Panc1 (cell line): ENCODE results near the gene PML. TPM values are rescaled to one million over a fixed set of nuclear protein-coding genes. Genes with fewer than 3 reads are reported as not detected.

Experiments used
- ATAC-seq: fragments of 200-7000 bp; cut with Tn5 transposase; 2 replicates; pipeline ENCODE4 v1.9.1; 2020; ENCODE audit warnings: mild to moderate bottlenecking, moderate library complexity
- BruUV-seq: library from RNA; stranded (reverse); fragments of 400-500 nt; replicated peaks from 2 replicates; lab custom pipeline; 2021; lab: Mats Ljungman, UMichigan
- CTCF ChIA-PET: fragments of 300-600 bp; sonication (Branson Sonifier 250); formaldehyde crosslinking; loops from one replicate; lab custom pipeline; 2022; ENCODE audit warnings: antibody characterized with exemption; lab: Charles Lee
- POLR2A ChIA-PET: fragments of 300-600 bp; sonication (Branson Sonifier 250); formaldehyde crosslinking; loops from one replicate; lab custom pipeline; 2022; ENCODE audit warnings: antibody characterized with exemption; lab: Charles Lee
- DNase-seq: peaks from one replicate; pipeline ENCODE4 v3.0.0-alpha.2; 2010; ENCODE audit warnings: low read depth, low spot score
- H3K27ac ChIP-seq: 2 replicates; pipeline ENCODE4 v1.5.1; 2011; ENCODE audit warnings: mild to moderate bottlenecking, low read length, inconsistent platforms
- H3K27me3 ChIP-seq: fragments of 200-500 bp; sonication (Bioruptor generic); 2 replicates; pipeline ENCODE4 v1.6.0; 2014; ENCODE audit warnings: low read length, inconsistent platforms; ENCODE audit not compliant: control insufficient read depth, insufficient read depth
- H3K36me3 ChIP-seq: fragments of 200-500 bp; sonication (Bioruptor generic); 2 replicates; pipeline ENCODE4 v1.5.1; 2014; ENCODE audit warnings: inconsistent platforms, mild to moderate bottlenecking, low read length, moderate library complexity; ENCODE audit not compliant: control insufficient read depth, insufficient read depth
- H3K4me1 ChIP-seq: 2 replicates; pipeline ENCODE4 v1.5.1; 2011; ENCODE audit warnings: inconsistent platforms, mild to moderate bottlenecking, low read length, moderate library complexity; ENCODE audit not compliant: control insufficient read depth, insufficient read depth
- H3K4me3 ChIP-seq, 2 experiments: 2 replicates each; pipeline ENCODE4 v1.5.1; 2011 to 2012; ENCODE audit warnings: low read depth in 2 of 2, low read length in 2 of 2, mild to moderate bottlenecking in 2 of 2, inconsistent platforms in 1 of 2, moderate library complexity in 1 of 2
- H3K9me3 ChIP-seq: fragments of 200-500 bp; sonication (Bioruptor generic); 2 replicates; pipeline ENCODE4 v1.5.1; 2014; ENCODE audit warnings: low read depth, mild to moderate bottlenecking, inconsistent platforms, low read length, moderate library complexity; ENCODE audit not compliant: control insufficient read depth, insufficient read depth
- CTCF ChIP-seq: fragments of 450-650 bp; IDR thresholded peaks from 2 replicates; pipeline ENCODE4 v1.5.1; 2017; ENCODE audit warnings: mild to moderate bottlenecking
- POLR2AphosphoS5 ChIP-seq: IDR thresholded peaks from 2 replicates; pipeline ENCODE4 v1.6.1; 2012; ENCODE audit warnings: mild to moderate bottlenecking, low read depth, low read length, moderate library complexity
- SIN3A ChIP-seq: IDR thresholded peaks from 2 replicates; pipeline ENCODE4 v1.6.1; 2012; ENCODE audit warnings: low read depth, mild to moderate bottlenecking, low read length, moderate library complexity, borderline replicate concordance; ENCODE audit not compliant: insufficient read depth
- TCF7L2 ChIP-seq: IDR thresholded peaks from 2 replicates; pipeline ENCODE4 v1.6.1; 2011; ENCODE audit warnings: mild to moderate bottlenecking, low read depth, low read length, inconsistent platforms
- in situ Hi-C: cut with HindIII; loops from 2 replicates; pipeline ENCODE4 v1.10.0; 2016; ENCODE audit warnings: low sequenced_read_pairs, low pct_unique_long_range_greater_than_20kb
- intact Hi-C: fragments of 100-400 bp; cut with micrococcal nuclease; formaldehyde crosslinking; loops from one replicate; pipeline ENCODE4 v1.10.0; 2022; ENCODE audit not compliant: unreplicated experiment
- total RNA-seq: library from RNA; stranded (reverse); gene quantifications from one replicate; pipeline ENCODE4 v1.2.1, GENCODE V29; 2021; ENCODE audit not compliant: unreplicated experiment
- TF ChIP-seq, protein P1 (sequence below), 2 experiments: IDR thresholded peaks; 2 replicates each; pipeline ENCODE4 v1.6.1; 2011 to 2012; ENCODE audit warnings: low read depth in 2 of 2, control low read depth in 1 of 2, low read length in 1 of 2, mild to moderate bottlenecking in 1 of 2, moderate library complexity in 1 of 2; ENCODE audit not compliant: insufficient read depth in 1 of 2

PML gene
- total RNA-seq, 1 experiment from 2014 or later = 52.2 TPM

DNA sequence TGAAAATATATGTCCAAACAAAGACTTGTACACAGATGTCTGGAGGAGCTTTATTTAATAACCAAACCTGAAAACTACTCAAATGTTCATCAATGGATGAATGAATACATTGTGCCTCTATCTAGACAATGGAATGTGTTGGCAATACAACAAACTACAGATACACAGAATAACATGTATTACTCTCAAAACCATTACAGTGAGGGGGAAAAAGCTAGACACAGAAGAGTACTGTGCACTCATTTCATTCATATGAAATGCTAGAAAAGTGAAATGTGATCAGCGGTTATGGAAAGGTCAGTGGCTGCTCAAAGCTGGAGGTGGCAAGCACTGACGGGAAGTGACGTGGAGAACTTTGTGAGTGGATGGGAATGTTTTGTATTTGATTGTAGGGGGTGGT, 15.6 kb upstream of the PML start:
- no peak for DNase-seq
- intact Hi-C loops = loop anchor here (10.0 kb wide), 1 partner anchor 336 kb away; no protein-coding TSS in a partner anchor
- Histone ChIP-seq H3K9me3 (no peaks in the 10 kb centered on the region), H3K36me3 (no peaks in the 10 kb centered on the region), H3K4me1 (peaks cover 10% of the 10 kb centered on the region; the same call in 1 of the 2 replicates), H3K27me3 (no peaks in the 10 kb centered on the region), H3K4me3 (no peak overlapping the region), H3K27ac (no peak overlapping the region)
- in situ Hi-C loops = no loop called here
- POLR2A ChIA-PET = no interaction called here
- BruUV-seq = no TSS peak
- CTCF ChIA-PET = interaction anchor here (0.6 kb wide), 1 partner anchor 70 kb away, joined by 4 read pairs; no protein-coding TSS in a partner anchor
- TF ChIP-seq SIN3A (no peak), CTCF (no peak), TCF7L2 (no peak), POLR2AphosphoS5 (no peak)
- TF ChIP-seq, protein P1, sequence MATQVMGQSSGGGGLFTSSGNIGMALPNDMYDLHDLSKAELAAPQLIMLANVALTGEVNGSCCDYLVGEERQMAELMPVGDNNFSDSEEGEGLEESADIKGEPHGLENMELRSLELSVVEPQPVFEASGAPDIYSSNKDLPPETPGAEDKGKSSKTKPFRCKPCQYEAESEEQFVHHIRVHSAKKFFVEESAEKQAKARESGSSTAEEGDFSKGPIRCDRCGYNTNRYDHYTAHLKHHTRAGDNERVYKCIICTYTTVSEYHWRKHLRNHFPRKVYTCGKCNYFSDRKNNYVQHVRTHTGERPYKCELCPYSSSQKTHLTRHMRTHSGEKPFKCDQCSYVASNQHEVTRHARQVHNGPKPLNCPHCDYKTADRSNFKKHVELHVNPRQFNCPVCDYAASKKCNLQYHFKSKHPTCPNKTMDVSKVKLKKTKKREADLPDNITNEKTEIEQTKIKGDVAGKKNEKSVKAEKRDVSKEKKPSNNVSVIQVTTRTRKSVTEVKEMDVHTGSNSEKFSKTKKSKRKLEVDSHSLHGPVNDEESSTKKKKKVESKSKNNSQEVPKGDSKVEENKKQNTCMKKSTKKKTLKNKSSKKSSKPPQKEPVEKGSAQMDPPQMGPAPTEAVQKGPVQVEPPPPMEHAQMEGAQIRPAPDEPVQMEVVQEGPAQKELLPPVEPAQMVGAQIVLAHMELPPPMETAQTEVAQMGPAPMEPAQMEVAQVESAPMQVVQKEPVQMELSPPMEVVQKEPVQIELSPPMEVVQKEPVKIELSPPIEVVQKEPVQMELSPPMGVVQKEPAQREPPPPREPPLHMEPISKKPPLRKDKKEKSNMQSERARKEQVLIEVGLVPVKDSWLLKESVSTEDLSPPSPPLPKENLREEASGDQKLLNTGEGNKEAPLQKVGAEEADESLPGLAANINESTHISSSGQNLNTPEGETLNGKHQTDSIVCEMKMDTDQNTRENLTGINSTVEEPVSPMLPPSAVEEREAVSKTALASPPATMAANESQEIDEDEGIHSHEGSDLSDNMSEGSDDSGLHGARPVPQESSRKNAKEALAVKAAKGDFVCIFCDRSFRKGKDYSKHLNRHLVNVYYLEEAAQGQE (IDR thresholded peaks at IDR 0.05; ENCODE audit: insufficient read depth in 1 of 2, low read depth in 2 of 2, low read length in 1 of 2) = no peak
- ATAC-seq = no peak

GRCh38 chr15:73979636-73980035, 14.9 kb upstream of the PML start:
- ATAC-seq = no peak
- in situ Hi-C loops (no loop called here), intact Hi-C loops (loop anchor here (10.0 kb wide), 1 partner anchor 335 kb away; no protein-coding TSS in a partner anchor)
- H3K27ac ChIP-seq = no peak overlapping the region
- ChIA-PET POLR2A (no interaction called here), CTCF (interaction anchor here (0.6 kb wide), 1 partner anchor 70 kb away, joined by 4 read pairs; no protein-coding TSS in a partner anchor)
- H3K4me3 ChIP-seq = no peak overlapping the region
- H3K4me1 ChIP-seq = peaks cover 10% of the 10 kb centered on the region; the same call in 1 of the 2 replicates
- no peak for DNase-seq
- H3K27me3 ChIP-seq = no peaks in the 10 kb centered on the region
- no TSS peak for BruUV-seq
- H3K9me3 ChIP-seq = no peaks in the 10 kb centered on the region
- TF ChIP-seq SIN3A = no peak
- H3K36me3 ChIP-seq = no peaks in the 10 kb centered on the region

- CTCF ChIA-PET = no interaction called here
- ATAC-seq = no peak
- POLR2A ChIA-PET = no interaction called here
- intact Hi-C loops (no loop called here), in situ Hi-C loops (no loop called here)
- Histone ChIP-seq H3K4me3 (no peak overlapping the region), H3K4me1 (peaks cover 10% of the 10 kb centered on the region; the same call in 1 of the 2 replicates), H3K36me3 (no peaks in the 10 kb centered on the region), H3K9me3 (no peaks in the 10 kb centered on the region), H3K27me3 (no peaks in the 10 kb centered on the region), H3K27ac (no peak overlapping the region)
- no peak for DNase-seq
- no TSS peak for BruUV-seq
- no peak for TF ChIP-seq POLR2AphosphoS5
- no peak for TF ChIP-seq TCF7L2
- TF ChIP-seq, protein P1 (IDR thresholded peaks at IDR 0.05; ENCODE audit: insufficient read depth in 1 of 2, low read depth in 2 of 2, low read length in 1 of 2) = no peak
- no peak for TF ChIP-seq CTCF
- TF ChIP-seq SIN3A = no peak
These were observed 12.7 kb upstream of the PML start for GRCh38 chr15:73981761-73982221.
